ENCODE data around the gene APC2. TPM values are rescaled to one million over a fixed set of nuclear protein-coding genes. Genes with fewer than 3 reads are reported as not detected.

The APC2 gene
- total RNA-seq, 1 experiment from 2014 or later: 1.4 TPM

DNA sequence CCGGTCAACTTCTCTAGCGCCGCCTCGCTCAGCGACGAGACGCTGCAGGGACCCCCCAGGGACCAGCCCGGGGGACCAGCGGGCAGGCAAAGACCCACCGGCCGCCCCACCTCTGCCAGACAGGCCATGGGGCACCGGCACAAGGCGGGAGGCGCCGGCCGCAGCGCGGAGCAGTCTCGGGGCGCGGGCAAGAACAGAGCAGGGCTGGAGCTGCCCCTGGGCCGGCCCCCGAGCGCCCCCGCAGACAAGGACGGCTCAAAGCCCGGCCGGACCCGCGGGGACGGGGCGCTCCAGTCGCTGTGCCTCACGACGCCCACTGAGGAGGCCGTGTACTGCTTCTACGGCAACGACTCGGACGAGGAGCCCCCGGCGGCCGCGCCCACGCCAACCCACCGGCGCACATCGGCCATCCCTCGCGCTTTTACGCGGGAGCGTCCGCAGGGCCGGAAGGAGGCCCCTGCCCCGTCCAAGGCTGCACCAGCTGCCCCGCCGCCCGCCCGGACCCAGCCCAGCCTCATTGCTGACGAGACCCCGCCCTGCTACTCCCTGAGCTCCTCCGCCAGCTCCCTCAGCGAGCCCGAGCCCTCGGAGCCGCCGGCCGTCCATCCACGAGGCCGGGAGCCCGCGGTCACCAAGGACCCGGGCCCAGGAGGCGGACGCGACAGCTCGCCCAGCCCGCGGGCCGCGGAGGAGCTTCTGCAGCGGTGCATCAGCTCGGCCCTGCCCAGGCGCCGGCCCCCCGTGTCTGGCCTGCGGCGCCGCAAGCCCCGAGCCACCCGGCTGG lies 17.8 kb downstream of the APC2 start:
- no peaks in the 10 kb centered on the region for H3K9me3 ChIP-seq (ENCODE audit: low read length)
- no peaks in the 10 kb centered on the region for H3K27me3 ChIP-seq (ENCODE audit: low read length)
- H3F3A ChIP-seq (ENCODE audit: low read length, unreplicated experiment): no peaks in the 10 kb centered on the region
- ATAC-seq: no peak; the same call in 1 of the 2 replicates
- BruUV-seq (replicated peaks): no TSS peak
- no peak for DNase-seq
- TF ChIP-seq EZH2 (IDR thresholded peaks at IDR 0.05; ENCODE audit: low read length, unreplicated experiment) (no peak), EZH2phosphoT487 (IDR thresholded peaks at IDR 0.05; ENCODE audit: borderline replicate concordance, low read length) (no peak), CTCF (conservative IDR thresholded peaks at IDR 0.05; ENCODE audit: low read depth, low read length) (no peak)
- intact Hi-C loops (cut with micrococcal nuclease): no loop called here
- no peaks in the 10 kb centered on the region for H3K36me3 ChIP-seq (ENCODE audit: low read depth, low read length)
- H3K9ac ChIP-seq (ENCODE audit: low read length): peak overlapping the region; percentile 67
- peak overlapping the region; percentile 65; the same call in 1 of the 2 replicates for H2AFZ ChIP-seq (ENCODE audit: low read length)
- no peak overlapping the region for H3K27ac ChIP-seq (ENCODE audit: low read length)
- peaks cover 27% of the 10 kb centered on the region for H3K79me2 ChIP-seq (ENCODE audit: low read length)
- H3K4me1 ChIP-seq (ENCODE audit: insufficient read depth, low read length): peaks cover 18% of the 10 kb centered on the region
- H3K4me2 ChIP-seq (ENCODE audit: low read length): peak overlapping the region; percentile 88
- ChIA-PET CTCF (interaction anchor here (1.3 kb wide), 1 partner anchor 23 kb away, joined by 3 read pairs; no protein-coding TSS in a partner anchor), POLR2A (ENCODE audit: unreplicated experiment) (no interaction called here)
- H3K4me3 ChIP-seq (ENCODE audit: low read length): peak overlapping the region; percentile 65
- no peaks in the 10 kb centered on the region for H3K9me2 ChIP-seq (replicated peaks; ENCODE audit: low read length)
- H4K20me1 ChIP-seq (ENCODE audit: low read length): no peaks in the 10 kb centered on the region

DNA sequence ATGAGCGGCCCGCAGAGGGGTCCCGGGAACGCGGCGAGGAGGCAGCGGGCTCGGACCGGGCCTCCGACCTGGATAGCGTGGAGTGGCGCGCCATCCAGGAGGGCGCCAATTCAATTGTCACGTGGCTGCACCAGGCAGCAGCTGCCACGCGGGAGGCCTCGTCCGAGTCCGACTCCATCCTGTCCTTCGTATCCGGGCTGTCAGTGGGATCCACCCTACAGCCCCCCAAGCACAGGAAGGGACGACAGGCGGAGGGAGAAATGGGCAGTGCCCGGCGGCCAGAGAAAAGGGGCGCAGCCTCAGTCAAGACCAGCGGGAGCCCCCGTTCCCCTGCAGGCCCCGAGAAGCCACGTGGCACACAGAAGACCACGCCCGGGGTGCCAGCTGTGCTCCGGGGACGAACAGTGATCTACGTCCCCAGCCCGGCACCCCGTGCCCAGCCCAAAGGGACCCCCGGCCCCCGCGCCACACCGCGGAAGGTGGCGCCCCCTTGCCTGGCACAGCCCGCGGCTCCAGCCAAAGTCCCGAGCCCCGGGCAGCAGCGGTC lies 18.4 kb downstream of the APC2 start:
- CTCF ChIA-PET: no interaction called here
- H3K4me3 ChIP-seq (ENCODE audit: low read length): peak overlapping the region; percentile 65
- intact Hi-C loops (cut with micrococcal nuclease): no loop called here
- no peaks in the 10 kb centered on the region for H3F3A ChIP-seq (ENCODE audit: low read length, unreplicated experiment)
- peak overlapping the region; percentile 67 for H3K9ac ChIP-seq (ENCODE audit: low read length)
- peak overlapping the region; percentile 88 for H3K4me2 ChIP-seq (ENCODE audit: low read length)
- H3K9me2 ChIP-seq (replicated peaks; ENCODE audit: low read length): no peaks in the 10 kb centered on the region
- H3K4me1 ChIP-seq (ENCODE audit: insufficient read depth, low read length): peaks cover 18% of the 10 kb centered on the region
- peak overlapping the region; percentile 65 for H2AFZ ChIP-seq (ENCODE audit: low read length)
- no peak overlapping the region for H3K27ac ChIP-seq (ENCODE audit: low read length)
- no TSS peak for BruUV-seq (replicated peaks)
- POLR2A ChIA-PET (ENCODE audit: unreplicated experiment): no interaction called here
- DNase-seq (no peak), ATAC-seq (no peak)
- H4K20me1 ChIP-seq (ENCODE audit: low read length): no peaks in the 10 kb centered on the region
- no peaks in the 10 kb centered on the region for H3K36me3 ChIP-seq (ENCODE audit: low read depth, low read length)
- peaks cover 27% of the 10 kb centered on the region for H3K79me2 ChIP-seq (ENCODE audit: low read length)
- H3K9me3 ChIP-seq (ENCODE audit: low read length): no peaks in the 10 kb centered on the region
- H3K27me3 ChIP-seq (ENCODE audit: low read length): no peaks in the 10 kb centered on the region
- 0 out of 2 replicates have a peak, but pooled peaks have one; percentile 25 for TF ChIP-seq CTCF (conservative IDR thresholded peaks at IDR 0.05; ENCODE audit: low read depth, low read length)
- no peak for TF ChIP-seq EZH2phosphoT487 (IDR thresholded peaks at IDR 0.05; ENCODE audit: borderline replicate concordance, low read length)

- ATAC-seq (peak; percentile 11), DNase-seq (peak; percentile 32)
- Histone ChIP-seq H2AFZ (ENCODE audit: low read length) (peak overlapping the region; percentile 65), H3K79me2 (ENCODE audit: low read length) (peaks cover 27% of the 10 kb centered on the region), H3K27me3 (ENCODE audit: low read length) (no peaks in the 10 kb centered on the region), H3K9ac (ENCODE audit: low read length) (peak overlapping the region; percentile 67), H4K20me1 (ENCODE audit: low read length) (no peaks in the 10 kb centered on the region), H3K9me2 (replicated peaks; ENCODE audit: low read length) (no peaks in the 10 kb centered on the region), H3K4me1 (ENCODE audit: insufficient read depth, low read length) (peaks cover 18% of the 10 kb centered on the region), H3K27ac (ENCODE audit: low read length) (no peak overlapping the region), H3K4me2 (ENCODE audit: low read length) (peak overlapping the region; percentile 88), H3K36me3 (ENCODE audit: low read depth, low read length) (no peaks in the 10 kb centered on the region), H3K9me3 (ENCODE audit: low read length) (no peaks in the 10 kb centered on the region), H3F3A (ENCODE audit: low read length, unreplicated experiment) (no peaks in the 10 kb centered on the region), H3K4me3 (ENCODE audit: low read length) (peak overlapping the region; percentile 65)
- BruUV-seq (replicated peaks): no TSS peak
- ChIA-PET POLR2A (ENCODE audit: unreplicated experiment) (no interaction called here), CTCF (no interaction called here)
- TF ChIP-seq EZH2 (IDR thresholded peaks at IDR 0.05; ENCODE audit: low read length, unreplicated experiment): no peak
- peak; percentile 23; the same call in 1 of the 2 replicates for TF ChIP-seq CTCF (conservative IDR thresholded peaks at IDR 0.05; ENCODE audit: low read depth, low read length)
- TF ChIP-seq EZH2phosphoT487 (IDR thresholded peaks at IDR 0.05; ENCODE audit: borderline replicate concordance, low read length): no peak
- intact Hi-C loops (cut with micrococcal nuclease): no loop called here
Measured at GRCh38 chr19:1468821-1469254, 18.9 kb downstream of the APC2 start.

Measured in PC-3 (cell line).